T47D (cell line): ENCODE measurements around the gene TCF12.

Source experiments
- DNase-seq, 2 experiments: peaks; one replicate each; pipeline versions ENCODE4 v3.0.0 to v3.0.0-alpha.2; 2011 to 2012; ENCODE audit warnings: low read depth in 1 of 2, low spot score in 1 of 2
- JUND ChIP-seq: IDR thresholded peaks from 2 replicates; pipeline ENCODE4 v1.6.1; 2012; ENCODE audit warnings: low read depth
- in situ Hi-C: cut with HindIII; loops from 2 replicates; pipeline ENCODE4 v1.10.0; 2016; ENCODE audit warnings: low sequenced_read_pairs, low pct_unique_long_range_greater_than_20kb

Gene TCF12

DNA sequence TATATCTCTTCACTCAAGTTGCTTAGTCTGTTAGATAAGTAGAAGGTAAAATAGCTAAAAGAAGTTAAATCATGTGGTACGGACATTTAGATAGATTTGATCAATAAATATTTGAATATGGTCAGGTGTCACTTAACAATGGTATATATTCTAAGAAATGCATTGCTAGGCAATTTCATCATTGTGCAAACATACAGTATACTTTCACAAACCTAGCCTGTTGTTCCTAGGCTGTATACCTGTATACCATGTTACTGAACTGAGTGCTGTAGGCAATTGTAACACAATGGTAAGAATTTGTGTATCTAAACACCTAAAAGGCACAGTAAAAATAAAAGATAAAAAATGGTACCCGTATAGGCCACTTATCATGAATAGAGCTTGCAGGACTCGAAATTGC, 345.1 kb downstream of the TCF12 start:
- TF ChIP-seq JUND, result peak; percentile 30; the same call in 1 of the 2 replicates
- in situ Hi-C loops, result no loop called here
- DNase-seq, result peak in 1 of 2 experiments; percentile 82

DNA sequence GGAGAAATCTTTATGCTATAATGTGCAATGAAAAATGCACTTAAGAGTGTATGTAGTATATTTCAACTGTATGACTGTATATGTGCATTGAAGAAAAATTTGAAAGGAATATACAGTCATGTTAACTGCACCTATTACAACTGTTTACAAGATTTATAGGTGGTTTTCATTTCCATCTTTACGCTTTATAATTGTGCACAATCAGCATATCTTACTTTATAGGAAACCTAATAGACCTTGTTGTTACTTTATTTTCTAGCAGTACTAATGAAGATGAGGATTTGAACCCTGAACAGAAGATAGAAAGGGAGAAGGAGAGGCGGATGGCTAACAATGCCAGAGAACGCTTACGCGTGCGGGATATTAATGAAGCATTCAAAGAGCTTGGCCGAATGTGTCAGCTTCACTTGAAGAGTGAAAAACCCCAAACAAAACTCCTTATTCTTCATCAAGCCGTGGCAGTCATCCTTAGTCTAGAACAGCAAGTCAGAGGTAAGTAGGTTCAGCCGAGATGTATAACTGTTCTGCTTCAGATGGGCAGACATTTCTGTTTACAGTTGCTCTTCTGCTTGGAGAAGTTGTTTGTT, 354.4 kb downstream of the TCF12 start:
- in situ Hi-C loops, result no loop called here
- DNase-seq, result no peak
- no peak for TF ChIP-seq JUND

DNA sequence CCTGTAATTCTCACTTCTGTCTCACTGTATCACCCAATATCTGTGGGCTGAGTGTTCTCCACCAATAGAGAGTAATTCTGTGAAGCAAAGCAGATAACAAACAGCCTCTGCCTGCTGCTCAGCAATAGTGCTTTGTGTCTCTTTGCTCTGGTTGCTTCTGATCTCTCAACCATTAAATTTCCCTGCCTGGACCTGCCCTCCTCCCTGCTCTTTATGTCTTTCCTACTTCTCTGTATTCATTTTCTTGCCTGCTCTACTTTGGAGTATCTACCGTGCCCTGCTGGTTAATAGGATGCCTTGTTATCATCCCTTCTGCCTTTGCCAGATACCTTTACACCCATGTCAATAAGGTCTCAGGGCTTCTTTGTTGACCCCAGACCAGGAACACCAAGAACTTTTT, 355.0 kb downstream of the TCF12 start:
- in situ Hi-C loops, result no loop called here
- DNase-seq, result no peak
- no peak for TF ChIP-seq JUND

DNA sequence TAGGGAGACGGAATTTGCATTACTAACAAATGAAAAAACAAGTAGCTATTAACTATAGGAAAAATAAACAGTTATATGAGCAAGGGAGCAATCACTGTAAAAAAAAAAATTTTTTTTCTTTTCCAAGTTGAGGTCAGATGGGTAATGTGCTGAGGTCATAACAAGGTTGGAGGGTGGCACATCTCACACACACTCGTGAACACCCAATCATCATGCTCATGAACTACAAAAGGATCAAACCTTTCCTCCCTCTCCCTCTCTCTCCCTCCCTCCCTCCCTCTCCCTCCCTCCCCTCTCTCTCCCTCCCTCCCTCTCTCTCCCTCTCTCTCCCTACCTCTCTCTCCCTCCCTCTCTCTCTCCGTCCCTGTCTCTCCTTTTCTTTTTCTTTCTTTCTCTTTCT, 360.0 kb downstream of the TCF12 start:
- no peak for TF ChIP-seq JUND
- no peak for DNase-seq
- in situ Hi-C loops, result no loop called here

DNA sequence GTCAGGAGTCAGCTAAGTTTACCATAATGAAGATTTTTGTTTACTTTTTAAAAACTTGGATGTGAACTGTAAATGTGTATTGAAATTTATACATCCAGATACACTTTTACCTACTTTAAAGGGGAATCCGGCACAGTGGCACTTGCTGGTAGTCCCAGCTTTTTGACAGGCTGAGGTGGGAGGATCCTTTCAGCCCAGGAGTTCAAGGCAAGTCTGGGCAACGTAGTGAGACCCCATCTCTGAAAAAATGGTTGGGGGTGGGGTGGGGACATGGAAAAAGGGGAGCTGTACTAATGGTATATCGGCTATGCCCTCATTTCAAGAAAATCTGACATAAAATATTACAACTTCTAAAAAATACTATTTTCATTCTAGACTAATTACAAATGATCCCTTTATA, 362.0 kb downstream of the TCF12 start:
- TF ChIP-seq JUND, result no peak
- no peak for DNase-seq
- in situ Hi-C loops, result no loop called here

DNA sequence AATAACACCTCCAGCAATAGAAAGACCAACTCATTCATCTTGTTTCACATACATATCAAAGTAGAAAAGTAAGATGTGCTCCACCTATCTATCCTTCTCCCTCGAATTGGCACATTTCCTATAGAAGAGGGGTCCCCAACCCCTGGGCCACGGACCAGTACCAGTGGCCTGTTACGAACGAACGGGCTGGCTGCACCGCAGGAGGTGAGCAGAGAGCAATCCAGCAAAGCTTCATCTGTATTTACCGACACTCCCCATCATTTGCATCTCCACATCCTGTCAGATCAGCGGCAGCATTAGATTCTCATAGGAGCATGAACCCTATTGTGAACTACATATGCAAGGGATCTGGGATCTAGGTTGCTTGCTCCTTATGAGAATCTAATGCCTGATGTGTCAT, 362.9 kb downstream of the TCF12 start:
- no peak for TF ChIP-seq JUND
- in situ Hi-C loops, result no loop called here
- no peak for DNase-seq

DNA sequence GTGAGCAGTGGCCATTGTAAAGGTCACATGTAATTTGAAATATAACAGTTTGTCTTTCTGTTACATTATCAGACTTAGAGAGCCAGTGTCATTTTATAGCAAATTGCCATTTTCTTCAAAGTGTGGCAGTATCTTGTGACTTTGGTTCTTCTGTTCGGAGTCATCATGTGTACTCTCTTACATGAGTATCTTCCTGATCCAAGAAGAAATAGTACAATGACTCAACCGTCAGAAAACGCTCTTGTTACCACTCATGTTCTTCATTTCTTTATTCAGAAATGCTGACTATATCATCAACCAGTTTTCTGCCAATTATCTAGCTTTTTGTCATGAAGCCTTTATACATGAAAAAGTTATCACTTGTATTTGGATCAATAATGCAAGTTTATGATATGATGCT, 364.2 kb downstream of the TCF12 start:
- TF ChIP-seq JUND, result no peak
- DNase-seq, result no peak
- in situ Hi-C loops, result no loop called here

DNA sequence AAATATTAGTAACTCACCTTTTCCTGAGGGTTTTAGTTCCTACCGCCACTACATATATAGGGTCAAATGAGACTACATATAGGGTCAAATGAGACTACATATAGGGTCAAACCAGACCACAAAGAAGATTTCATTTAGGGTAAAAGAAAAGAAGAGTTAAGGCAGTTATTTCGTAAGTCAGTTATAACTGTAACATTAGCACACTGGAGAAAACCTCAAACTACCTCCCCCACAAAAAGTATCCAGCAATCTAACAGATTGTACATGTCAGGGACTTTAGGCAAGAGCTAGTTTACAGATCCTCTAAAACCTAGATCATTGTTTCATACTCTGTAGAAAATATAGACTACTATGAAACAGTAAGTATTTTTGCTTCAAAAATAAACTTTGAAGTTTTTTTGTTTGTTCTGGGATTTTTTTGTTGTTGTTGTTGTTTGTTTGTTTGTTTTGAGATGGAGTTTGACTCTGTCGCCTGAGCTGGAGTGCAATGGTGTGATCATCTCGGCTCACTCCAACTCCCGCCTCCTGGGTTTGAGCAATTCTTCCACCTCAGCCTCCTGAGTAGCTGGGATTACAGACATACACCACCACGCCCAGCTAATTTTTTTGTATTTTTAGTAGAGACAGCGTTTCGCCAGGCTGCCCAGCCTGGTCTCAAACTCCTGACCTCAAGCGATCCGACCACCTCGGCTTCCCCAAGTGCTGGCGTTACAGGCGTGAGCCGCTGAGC, 365.5 kb downstream of the TCF12 start:
- TF ChIP-seq JUND, result no peak
- in situ Hi-C loops, result no loop called here
- DNase-seq, result no peak

DNA sequence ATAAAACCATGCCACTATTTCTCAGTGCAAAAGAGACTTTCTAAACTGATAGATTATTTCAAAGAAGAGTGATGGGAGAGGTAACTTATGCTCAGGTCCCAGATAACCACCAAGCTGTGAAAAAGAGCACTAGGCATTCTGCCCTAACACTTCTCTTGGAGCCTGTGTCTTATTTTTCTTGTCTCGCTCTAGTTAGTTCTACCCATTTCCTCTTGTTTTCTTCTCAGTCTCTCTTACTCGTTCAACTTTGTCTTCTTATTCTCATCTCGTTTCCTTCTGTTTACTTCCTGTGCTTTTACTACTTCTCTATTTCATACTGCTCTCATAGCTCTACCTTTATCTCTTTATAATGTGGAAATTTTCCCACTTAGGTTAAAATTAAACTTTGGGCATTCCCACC, 366.1 kb downstream of the TCF12 start:
- in situ Hi-C loops, result no loop called here
- DNase-seq, result no peak
- no peak for TF ChIP-seq JUND

DNA sequence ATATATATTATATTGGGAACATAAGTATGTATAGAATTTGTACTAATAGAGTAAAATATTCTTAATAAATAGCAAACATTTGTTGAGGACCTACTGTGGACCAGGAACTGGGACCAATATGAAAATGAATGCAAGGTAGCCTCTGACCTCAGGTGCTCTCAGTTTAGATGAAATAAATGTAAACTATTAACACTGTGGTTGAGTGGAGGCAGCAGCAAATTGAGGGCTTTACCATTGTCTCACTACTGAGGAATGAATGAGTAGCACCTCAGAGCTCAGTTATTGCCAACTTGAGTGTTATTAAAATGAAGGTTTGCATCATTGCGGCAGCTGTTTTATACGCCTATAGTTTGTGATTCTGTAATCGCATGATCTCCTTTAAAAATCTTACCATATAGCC, 366.9 kb downstream of the TCF12 start:
- TF ChIP-seq JUND, result no peak
- in situ Hi-C loops, result no loop called here
- no peak for DNase-seq

DNA sequence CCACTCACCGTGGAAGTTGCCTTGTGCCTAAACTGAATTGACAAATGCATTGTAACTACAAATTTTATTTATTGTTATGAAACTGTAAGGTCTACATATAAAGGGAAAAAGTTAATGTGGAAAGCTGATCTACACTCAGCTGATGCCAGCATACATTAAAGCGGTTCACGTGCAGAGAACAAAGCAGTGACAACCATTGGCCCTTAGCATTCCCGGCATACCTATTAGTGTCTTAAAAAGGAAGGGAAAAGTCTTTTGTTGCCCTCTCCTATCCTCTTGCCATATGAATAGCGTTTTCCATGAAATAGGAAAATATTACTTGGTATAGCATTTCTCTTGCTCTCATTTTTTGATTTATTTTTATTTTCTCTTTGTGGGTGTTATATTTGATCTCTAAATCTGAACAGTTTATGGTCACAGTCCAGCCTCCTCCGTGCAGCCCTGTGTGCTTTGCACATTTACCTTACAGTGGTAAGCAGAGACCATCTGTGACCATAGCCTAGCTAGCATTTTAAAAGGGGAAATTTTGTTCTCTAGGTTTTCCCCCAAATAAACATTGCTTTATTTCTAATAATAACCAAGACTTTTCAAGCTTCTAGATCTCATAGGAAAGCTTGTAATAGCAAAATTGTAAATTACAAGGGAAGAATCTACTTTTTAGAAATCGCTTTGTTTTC, 368.1 kb downstream of the TCF12 start:
- no peak for DNase-seq
- TF ChIP-seq JUND, result no peak
- in situ Hi-C loops, result no loop called here

DNA sequence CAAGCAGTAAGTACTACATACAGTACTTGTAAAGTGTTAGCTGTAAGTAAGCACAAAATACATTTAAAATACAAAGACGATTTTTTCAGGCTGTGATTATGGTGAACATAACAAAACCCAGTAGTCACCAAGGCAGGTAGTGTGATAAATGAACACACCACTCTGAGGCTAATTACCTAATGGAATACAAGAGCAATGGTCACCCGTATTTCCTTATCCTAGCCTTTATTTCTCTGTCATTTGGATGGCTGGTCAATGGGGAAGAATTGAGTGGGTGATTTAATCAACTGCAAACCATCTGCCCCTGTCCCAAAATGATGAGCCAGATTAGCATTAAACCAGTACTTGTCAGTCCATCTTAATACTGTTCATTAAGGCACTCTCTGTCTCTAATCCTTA, 368.7 kb downstream of the TCF12 start:
- DNase-seq, result no peak
- no peak for TF ChIP-seq JUND
- in situ Hi-C loops, result no loop called here

DNA sequence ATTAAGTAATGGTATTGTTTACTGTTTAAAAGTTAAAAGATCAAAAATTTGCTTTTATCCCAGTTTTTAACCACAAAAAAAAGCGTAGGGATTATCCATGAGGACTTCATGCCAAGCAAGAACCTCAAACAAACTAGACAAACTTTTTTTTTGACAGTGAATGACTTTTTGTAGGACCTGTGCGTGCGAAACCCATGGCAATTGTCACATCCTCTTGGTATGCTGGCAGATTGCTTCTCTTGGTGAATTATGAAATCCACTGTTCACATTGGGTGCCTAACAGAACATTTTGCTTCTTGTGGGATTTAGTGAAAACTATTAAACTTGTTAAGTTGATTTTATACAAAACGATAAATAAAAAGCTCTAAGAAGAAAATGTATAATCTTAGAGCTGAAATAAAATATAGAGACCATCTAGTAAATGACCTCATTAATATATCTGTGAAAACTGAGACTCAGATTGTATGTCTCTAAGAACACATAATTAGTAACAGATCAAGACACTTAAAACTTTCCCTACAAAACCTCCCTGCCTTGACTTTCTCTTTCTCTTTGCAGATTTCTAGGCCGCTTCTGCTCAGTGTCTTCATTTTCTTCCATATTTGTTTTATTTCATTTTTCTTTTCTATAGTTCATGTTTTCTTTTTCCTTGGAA, 370.6 kb downstream of the TCF12 start:
- in situ Hi-C loops, result no loop called here
- DNase-seq, result no peak
- TF ChIP-seq JUND, result no peak
